OCI-LY7 (cell line): Measurements from ENCODE around the gene NLGN1.

ENCODE experiments used
- CTCF ChIP-seq: fragments of 200-600 bp; sonication (generic); conservative IDR thresholded peaks from 2 replicates; pipeline ENCODE4 v1.5.1; 2014; ENCODE audit warnings: mild to moderate bottlenecking, antibody characterized with exemption, low read length, moderate library complexity, mixed read lengths
- EZH2phosphoT487 ChIP-seq: fragments of 200-600 bp; sonication (generic); IDR thresholded peaks from 2 replicates; pipeline ENCODE4 v1.6.1; 2018; ENCODE audit warnings: low read depth, borderline replicate concordance, mild to moderate bottlenecking, mixed run types, antibody characterized with exemption, low read length, moderate library complexity, mixed read lengths

GRCh38 chr3:173780067-173780466, 382.5 kb downstream of the NLGN1 start:
- TF ChIP-seq CTCF (no peak), EZH2phosphoT487 (no peak)
